Measurements from ENCODE around the gene ABHD12B. TPM values are rescaled to one million over a fixed set of nuclear protein-coding genes. Genes with fewer than 3 reads are reported as not detected.
"Not testable (repeated sequence)": the region's sequence is repeated elsewhere in the genome, so short reads cannot be mapped to it uniquely, and the experiment has no call there.

The ABHD12B gene
- total RNA-seq, 1 donor from 2014 or later, result not detected

GRCh38 chr14:50887476-50887875 lies 15.6 kb downstream of the ABHD12B start:
- DNase-seq (ENCODE audit: extremely low read depth, low read depth, low spot score), result no peak

- no peak for DNase-seq (ENCODE audit: extremely low read depth, low read depth, low spot score)
Observed at GRCh38 chr14:50892255-50892654, 20.4 kb downstream of the ABHD12B start.

GRCh38 chr14:50896421-50896820 lies 24.6 kb downstream of the ABHD12B start:
- DNase-seq (ENCODE audit: extremely low read depth, low read depth, low spot score), result not testable (repeated sequence)

GRCh38 chr14:50897005-50897404 lies 25.2 kb downstream of the ABHD12B start:
- DNase-seq (ENCODE audit: extremely low read depth, low read depth, low spot score), result not testable (repeated sequence)

GRCh38 chr14:50897658-50898175 lies 25.9 kb downstream of the ABHD12B start:
- no peak for DNase-seq (ENCODE audit: extremely low read depth, low read depth, low spot score)

- no peak for DNase-seq (ENCODE audit: extremely low read depth, low read depth, low spot score)
Observed at GRCh38 chr14:50901361-50901760, 29.5 kb downstream of the ABHD12B start.

GRCh38 chr14:50904719-50905118 lies 32.9 kb downstream of the ABHD12B start:
- no peak for DNase-seq (ENCODE audit: extremely low read depth, low read depth, low spot score)

GRCh38 chr14:50906326-50907065 lies 34.6 kb downstream of the ABHD12B start:
- DNase-seq (ENCODE audit: extremely low read depth, low read depth, low spot score), result no peak

GRCh38 chr14:50910495-50911420 lies 38.9 kb downstream of the ABHD12B start:
- no peak for DNase-seq (ENCODE audit: extremely low read depth, low read depth, low spot score)

GRCh38 chr14:50917449-50917848 lies 45.6 kb downstream of the ABHD12B start:
- DNase-seq (ENCODE audit: extremely low read depth, low read depth, low spot score), result no peak

- DNase-seq (ENCODE audit: extremely low read depth, low read depth, low spot score), result not testable (repeated sequence)
Observed at GRCh38 chr14:50919524-50919923, 47.7 kb downstream of the ABHD12B start.

- no peak for DNase-seq (ENCODE audit: extremely low read depth, low read depth, low spot score)
Observed at GRCh38 chr14:50920482-50921230, 48.8 kb downstream of the ABHD12B start.

- no peak for DNase-seq (ENCODE audit: extremely low read depth, low read depth, low spot score)
Observed at GRCh38 chr14:50922803-50923202, 51.0 kb downstream of the ABHD12B start.

- no peak for DNase-seq (ENCODE audit: extremely low read depth, low read depth, low spot score)
Observed at GRCh38 chr14:50924236-50924635, 52.4 kb downstream of the ABHD12B start.

- no peak for DNase-seq (ENCODE audit: extremely low read depth, low read depth, low spot score)
Observed at GRCh38 chr14:50924843-50925242, 53.0 kb downstream of the ABHD12B start.

GRCh38 chr14:50926851-50927386 lies 55.1 kb downstream of the ABHD12B start:
- DNase-seq (ENCODE audit: extremely low read depth, low read depth, low spot score), result no peak

GRCh38 chr14:50928002-50928635 lies 56.3 kb downstream of the ABHD12B start:
- DNase-seq (ENCODE audit: extremely low read depth, low read depth, low spot score), result no peak

GRCh38 chr14:50929506-50929905 lies 57.7 kb downstream of the ABHD12B start:
- no peak for DNase-seq (ENCODE audit: extremely low read depth, low read depth, low spot score)

GRCh38 chr14:50931559-50931958 lies 59.7 kb downstream of the ABHD12B start:
- DNase-seq (ENCODE audit: extremely low read depth, low read depth, low spot score), result no peak

- DNase-seq (ENCODE audit: extremely low read depth, low read depth, low spot score), result no peak
Observed at GRCh38 chr14:50932156-50932555, 60.3 kb downstream of the ABHD12B start.

Measured in glomerular endothelial cell (primary cell).